A549 (cell line): ENCODE measurements around the gene SNX15. TPM values are rescaled to one million over a fixed set of nuclear protein-coding genes. Genes with fewer than 3 reads are reported as not detected.

ENCODE experiments used
- BHLHE40 ChIP-seq: IDR thresholded peaks from 2 replicates; pipeline ENCODE4 v1.6.1; 2012; ENCODE audit warnings: low read depth, low read length, inconsistent platforms
- CBX2 ChIP-seq: fragments of 200-600 bp; sonication (generic); IDR thresholded peaks from 2 replicates; pipeline ENCODE4 v1.6.1; 2016; ENCODE audit warnings: low read depth, mild to moderate bottlenecking, borderline replicate concordance
- CHD4 ChIP-seq: fragments of 200-600 bp; sonication (generic); IDR thresholded peaks from 2 replicates; pipeline ENCODE4 v1.6.1; 2016; ENCODE audit warnings: antibody characterized with exemption, mild to moderate bottlenecking, borderline replicate concordance
- CTCF ChIP-seq: fragments of >200 bp; sonication (Bioruptor Twin); formaldehyde crosslinking; IDR thresholded peaks from 3 replicates; pipeline ENCODE4 v1.5.1; 2016
- EHF ChIP-seq: fragments of 250-450 bp; sonication (Bioruptor Pico); IDR thresholded peaks from 2 replicates; pipeline ENCODE4 v1.5.0; 2020; ENCODE audit warnings: mild to moderate bottlenecking
- EHMT2 ChIP-seq: fragments of 200-600 bp; sonication (generic); IDR thresholded peaks from 2 replicates; pipeline ENCODE4 v1.6.1; 2016; ENCODE audit warnings: antibody characterized with exemption, low read depth, mild to moderate bottlenecking, moderate library complexity
- ELK1 ChIP-seq: fragments of 150-350 bp; IDR thresholded peaks from 2 replicates; pipeline ENCODE4 v1.6.1; 2014; ENCODE audit warnings: low read depth, mild to moderate bottlenecking, low read length
- FOSB ChIP-seq: fragments of 250-450 bp; sonication (Bioruptor Pico); IDR thresholded peaks from 2 replicates; pipeline ENCODE4 v1.5.0; 2020; ENCODE audit warnings: mild to moderate bottlenecking, moderate library complexity
- GATA3 ChIP-seq: IDR thresholded peaks from 2 replicates; pipeline ENCODE4 v1.6.1; 2012; ENCODE audit warnings: borderline replicate concordance
- HDAC2 ChIP-seq: fragments of 200-600 bp; sonication (generic); IDR thresholded peaks from 2 replicates; pipeline ENCODE4 v1.6.1; 2016
- HMGXB4 ChIP-seq: fragments of 250-450 bp; sonication (Bioruptor Pico); IDR thresholded peaks from 2 replicates; pipeline ENCODE4 v1.5.0; 2021; ENCODE audit warnings: mild to moderate bottlenecking, moderate library complexity, borderline replicate concordance
- HOXA7 ChIP-seq: fragments of 250-450 bp; sonication (Bioruptor Pico); IDR thresholded peaks from 2 replicates; pipeline ENCODE4 v1.5.0; 2020; ENCODE audit warnings: mild to moderate bottlenecking, moderate library complexity
- HOXB13 ChIP-seq: fragments of 250-450 bp; sonication (Bioruptor Pico); IDR thresholded peaks from 2 replicates; pipeline ENCODE4 v1.5.0; 2020; ENCODE audit warnings: low read depth, mild to moderate bottlenecking, moderate library complexity
- KDM1A ChIP-seq: fragments of 200-600 bp; sonication (generic); IDR thresholded peaks from 2 replicates; pipeline ENCODE4 v1.6.1; 2016; ENCODE audit warnings: low read depth, mild to moderate bottlenecking
- MAFK ChIP-seq: fragments of 450-650 bp; IDR thresholded peaks from 2 replicates; pipeline ENCODE4 v1.6.1; 2014; ENCODE audit not compliant: partially characterized antibody
- MYC ChIP-seq: IDR thresholded peaks from 2 replicates; pipeline ENCODE4 v1.6.1; 2012; ENCODE audit warnings: mild to moderate bottlenecking, inconsistent platforms, low read length, improper control_type of control experiment, borderline replicate concordance
- NFE2L2 ChIP-seq: fragments of 150-350 bp; conservative IDR thresholded peaks from 2 replicates; pipeline ENCODE4 v1.6.1; 2014; ENCODE audit warnings: low read length
- NR3C1 ChIP-seq: fragments of >200 bp; sonication (Bioruptor Twin); formaldehyde crosslinking; IDR thresholded peaks from 3 replicates; pipeline ENCODE4 v1.6.1; 2017
- PBX3 ChIP-seq: IDR thresholded peaks from 2 replicates; pipeline ENCODE4 v1.6.1; 2012
- PHF8 ChIP-seq: fragments of 200-600 bp; sonication (generic); IDR thresholded peaks from 2 replicates; pipeline ENCODE4 v1.6.1; 2016; ENCODE audit warnings: low read depth, mild to moderate bottlenecking, antibody characterized with exemption, moderate library complexity, borderline replicate concordance
- POLR2A ChIP-seq: IDR thresholded peaks from 2 replicates; pipeline ENCODE4 v1.6.1; 2012; ENCODE audit warnings: mild to moderate bottlenecking, low read length
- REST ChIP-seq: fragments of 200-600 bp; sonication (generic); IDR thresholded peaks from 2 replicates; pipeline ENCODE4 v1.6.1; 2016; ENCODE audit warnings: antibody characterized with exemption, mild to moderate bottlenecking, moderate library complexity
- RNF2 ChIP-seq: fragments of 200-600 bp; sonication (generic); IDR thresholded peaks from 2 replicates; pipeline ENCODE4 v1.6.1; 2016; ENCODE audit warnings: low read depth, mild to moderate bottlenecking, antibody characterized with exemption, moderate library complexity, borderline replicate concordance
- SMC3 ChIP-seq: fragments of >200 bp; sonication (Bioruptor Twin); formaldehyde crosslinking; IDR thresholded peaks from 3 replicates; pipeline ENCODE4 v1.6.1; 2018; ENCODE audit warnings: inconsistent platforms
- SREBF2 ChIP-seq: fragments of 450-650 bp; IDR thresholded peaks from 2 replicates; pipeline ENCODE4 v1.6.1; 2014; ENCODE audit warnings: mild to moderate bottlenecking, moderate library complexity
- ZNF302 ChIP-seq: fragments of 250-450 bp; sonication (Bioruptor Pico); IDR thresholded peaks from 2 replicates; pipeline ENCODE4 v1.9.0; 2021; ENCODE audit warnings: inconsistent platforms, mild to moderate bottlenecking, moderate library complexity
- ZSCAN20 ChIP-seq: fragments of 250-450 bp; sonication (Bioruptor Pico); IDR thresholded peaks from 2 replicates; pipeline ENCODE4 v1.8.0; 2022; ENCODE audit warnings: mild to moderate bottlenecking, moderate library complexity
- polyA plus RNA-seq, 4 experiments: library from polyadenylated mRNA; depleted of rRNA in 3 of 4; stranded (reverse); fragments of >200 nt; fragmentation: RNase III in 1 of 4; extraction: RNeasy Plus Mini Kit Qiagen cat#74134 plus additional on column Dnase treatment in 1 of 4; gene quantifications; 2 replicates in 3 of 4; 3 replicates in 1 of 4; pipeline ENCODE4 v1.2.3, GENCODE V29; 2011 to 2017
- TF ChIP-seq, protein P1 (sequence below): fragments of >200 bp; sonication (Bioruptor Twin); formaldehyde crosslinking; IDR thresholded peaks from 2 replicates; pipeline ENCODE4 v1.6.1; 2016
- TF ChIP-seq, protein P2 (sequence below): fragments of 250-450 bp; sonication (Bioruptor Pico); IDR thresholded peaks from 2 replicates; pipeline ENCODE4 v1.5.0; 2020; ENCODE audit warnings: low read depth, mild to moderate bottlenecking, moderate library complexity
- TF ChIP-seq, protein P3 (sequence below): fragments of 450-650 bp; IDR thresholded peaks from 2 replicates; pipeline ENCODE4 v1.6.1; 2014; ENCODE audit warnings: antibody characterized with exemption

SNX15 gene
- polyA plus RNA-seq, 2 of the 4 experiments (the other 2 are of a cell fraction) = 13.4 to 17.0 TPM

GRCh38 chr11:65083834-65084597 is 56.8 kb downstream of the SNX15 start, which contains the start of the genes CDCA5 and ZFPL1 (continued):
- TF ChIP-seq CTCF = no peak
- TF ChIP-seq PBX3 = 0 out of 2 replicates have a peak, but pooled peaks have one; percentile 42
- no peak for TF ChIP-seq NR3C1
- peak; percentile 62; the same call in 1 of the 2 replicates for TF ChIP-seq MYC
- TF ChIP-seq, protein P1, sequence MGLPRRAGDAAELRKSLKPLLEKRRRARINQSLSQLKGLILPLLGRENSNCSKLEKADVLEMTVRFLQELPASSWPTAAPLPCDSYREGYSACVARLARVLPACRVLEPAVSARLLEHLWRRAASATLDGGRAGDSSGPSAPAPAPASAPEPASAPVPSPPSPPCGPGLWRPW = no peak
- peak; percentile 95 for TF ChIP-seq HDAC2
- TF ChIP-seq RNF2 = no peak
- no peak for TF ChIP-seq NFE2L2
- no peak for TF ChIP-seq MAFK
- no peak for TF ChIP-seq ZNF302
- TF ChIP-seq POLR2A = peak; percentile 56; the same call in 1 of the 2 replicates
- TF ChIP-seq FOSB (CRISPR knock-in tag) = no peak
- TF ChIP-seq KDM1A = no peak
- TF ChIP-seq HOXA7 = no peak
- 0 out of 2 replicates have a peak, but pooled peaks have one; percentile 35 for TF ChIP-seq EHF (CRISPR knock-in tag)
- no peak for TF ChIP-seq SREBF2
- TF ChIP-seq, protein P2, sequence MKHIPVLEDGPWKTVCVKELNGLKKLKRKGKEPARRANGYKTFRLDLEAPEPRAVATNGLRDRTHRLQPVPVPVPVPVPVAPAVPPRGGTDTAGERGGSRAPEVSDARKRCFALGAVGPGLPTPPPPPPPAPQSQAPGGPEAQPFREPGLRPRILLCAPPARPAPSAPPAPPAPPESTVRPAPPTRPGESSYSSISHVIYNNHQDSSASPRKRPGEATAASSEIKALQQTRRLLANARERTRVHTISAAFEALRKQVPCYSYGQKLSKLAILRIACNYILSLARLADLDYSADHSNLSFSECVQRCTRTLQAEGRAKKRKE (CRISPR knock-in tag) = no peak
- TF ChIP-seq PHF8 = peak; percentile 86
- TF ChIP-seq, protein P3, sequence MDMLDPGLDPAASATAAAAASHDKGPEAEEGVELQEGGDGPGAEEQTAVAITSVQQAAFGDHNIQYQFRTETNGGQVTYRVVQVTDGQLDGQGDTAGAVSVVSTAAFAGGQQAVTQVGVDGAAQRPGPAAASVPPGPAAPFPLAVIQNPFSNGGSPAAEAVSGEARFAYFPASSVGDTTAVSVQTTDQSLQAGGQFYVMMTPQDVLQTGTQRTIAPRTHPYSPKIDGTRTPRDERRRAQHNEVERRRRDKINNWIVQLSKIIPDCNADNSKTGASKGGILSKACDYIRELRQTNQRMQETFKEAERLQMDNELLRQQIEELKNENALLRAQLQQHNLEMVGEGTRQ = no peak
- no peak for TF ChIP-seq ELK1
- no peak for TF ChIP-seq CHD4
- TF ChIP-seq HOXB13 (CRISPR knock-in tag) = no peak
- 0 out of 2 replicates have a peak, but pooled peaks have one; percentile 19 for TF ChIP-seq GATA3
- no peak for TF ChIP-seq SMC3
- no peak for TF ChIP-seq REST
- no peak for TF ChIP-seq EHMT2
- TF ChIP-seq CBX2 = no peak
- no peak for TF ChIP-seq BHLHE40
- no peak for TF ChIP-seq ZSCAN20 (CRISPR knock-in tag)
- TF ChIP-seq HMGXB4 (CRISPR knock-in tag) = no peak
